ENCODE measurements around the gene GEMIN7. TPM values are rescaled to one million over a fixed set of nuclear protein-coding genes. Genes with fewer than 3 reads are reported as not detected.

Gene GEMIN7
- total RNA-seq, 1 experiment from 2014 or later = 46.0 TPM

GRCh38 chr19:45140533-45140932 lies 61.5 kb downstream of the GEMIN7 start:
- Histone ChIP-seq H3K79me1 (ENCODE audit: insufficient read depth, low read depth, low read length, poor library complexity, severe bottlenecking) (no peaks in the 10 kb centered on the region), H3T11ph (ENCODE audit: low read length) (no peak overlapping the region), H3K4me1 (ENCODE audit: insufficient read depth, low read length) (no peaks in the 10 kb centered on the region), H2BK15ac (ENCODE audit: low read depth, low read length) (no peak overlapping the region), H4K5ac (ENCODE audit: insufficient read length, low read depth, low read length) (no peak overlapping the region), H2AK5ac (ENCODE audit: insufficient read length, low read length) (no peak overlapping the region), H2BK5ac (ENCODE audit: insufficient read length, low read length) (no peak overlapping the region), H3K56ac (ENCODE audit: insufficient read length, low read depth, low read length) (no peak overlapping the region), H2BK120ac (ENCODE audit: low read depth, low read length, poor library complexity, severe bottlenecking) (no peak overlapping the region), H4K91ac (ENCODE audit: insufficient read length, low read depth, low read length) (no peak overlapping the region), H3K9me3 (ENCODE audit: control insufficient read depth, low read depth, low read length) (no peaks in the 10 kb centered on the region), H3K27me3 (ENCODE audit: insufficient read depth, low read length) (no peaks in the 10 kb centered on the region), H2AFZ (ENCODE audit: low read length) (no peak overlapping the region), H3K4me2 (ENCODE audit: insufficient read depth, insufficient read length, low read length) (no peak overlapping the region), H2BK20ac (ENCODE audit: low read depth, low read length, poor library complexity, severe bottlenecking) (no peak overlapping the region), H3K9ac (ENCODE audit: extremely low read depth, insufficient read length, low read length) (no peak overlapping the region), H2BK12ac (ENCODE audit: insufficient read length, low read depth, low read length) (no peak overlapping the region), H3K18ac (ENCODE audit: insufficient read length, low read depth, low read length) (no peak overlapping the region), H3K14ac (ENCODE audit: insufficient read depth, low read length) (no peak overlapping the region; the same call in 1 of the 2 replicates), H4K8ac (replicated peaks; ENCODE audit: insufficient read length, low read depth, low read length) (no peak overlapping the region), H3K23me2 (ENCODE audit: insufficient read length, low read depth, low read length, poor library complexity, severe bottlenecking) (no peaks in the 10 kb centered on the region), H3K27ac (ENCODE audit: insufficient read length, low read depth, low read length) (no peak overlapping the region), H3K4ac (ENCODE audit: low read depth, low read length) (no peak overlapping the region), H3K23ac (ENCODE audit: insufficient read length, low read depth, low read length) (no peak overlapping the region), H4K20me1 (ENCODE audit: control insufficient read depth, insufficient read depth, insufficient read length) (no peaks in the 10 kb centered on the region), H3K79me2 (ENCODE audit: insufficient read depth, low read length) (no peaks in the 10 kb centered on the region)
- H3K27me3 Mint-ChIP-seq (ENCODE audit: low read depth) = no peaks in the 10 kb centered on the region
- no peak overlapping the region for H3K4me3 Mint-ChIP-seq
- no peaks in the 10 kb centered on the region for H3K9me3 Mint-ChIP-seq
- TF ChIP-seq CTCF (conservative IDR thresholded peaks at IDR 0.05) = no peak
- peaks cover 10 to 27% (median 25%) of the 10 kb centered on the region in 3 experiments; a peak in 6 of 7 replicates for H3K36me3 Mint-ChIP-seq (ENCODE audit: insufficient read depth in 1 of 3, low read depth in 3 of 3)
- no CpG with 5 or more reads among the region's 11 CpGs for WGBS (ENCODE audit: extremely low coverage, insufficient read length, low lambda C conversion rate)
- H3K4me1 Mint-ChIP-seq = peaks cover 23 to 24% of the 10 kb centered on the region in 2 experiments
- DNase-seq = no peak
- H3K27ac Mint-ChIP-seq = peak overlapping the region in 1 of 3 experiments; percentile 90; a peak in 1 of 7 replicates

Other genes starting within 250 kb of the GEMIN7 start
- 175 and 176 TPM in 2 replicates for gene NECTIN2, start 233.0 kb upstream of the GEMIN7 start, total RNA-seq (2021)
- 180 and 190 TPM in 2 replicates for gene TOMM40, start 188.0 kb upstream of the GEMIN7 start, total RNA-seq (2021)
- gene APOE, start 173.5 kb upstream of the GEMIN7 start, total RNA-seq (2021) = 530 and 547 TPM in 2 replicates
- 77.0 and 78.1 TPM in 2 replicates for gene APOC1, start 164.7 kb upstream of the GEMIN7 start, total RNA-seq (2021)
- gene APOC4, start 137.0 kb upstream of the GEMIN7 start, total RNA-seq (2021) = not detected in 2 replicates
- not detected in 2 replicates for gene APOC2, start 133.2 kb upstream of the GEMIN7 start, total RNA-seq (2021)
- gene CLPTM1, start 123.9 kb upstream of the GEMIN7 start, total RNA-seq (2021) = 82.0 and 83.9 TPM in 2 replicates
- gene RELB, start 77.8 kb upstream of the GEMIN7 start, total RNA-seq (2021) = 13.7 and 14.3 TPM in 2 replicates
- 87.0 and 87.1 TPM in 2 replicates for gene CLASRP, start 40.2 kb upstream of the GEMIN7 start, total RNA-seq (2021)
- 14.3 and 14.8 TPM in 2 replicates for gene ZNF296, start 2.8 kb upstream of the GEMIN7 start, total RNA-seq (2021)
- gene PPP1R37, start 13.9 kb downstream of the GEMIN7 start, total RNA-seq (2021) = 29.9 and 33.6 TPM in 2 replicates
- gene NKPD1, start 81.7 kb downstream of the GEMIN7 start, total RNA-seq (2021) = 0.17 and 0.46 TPM in 2 replicates
- gene TRAPPC6A, start 99.0 kb downstream of the GEMIN7 start, total RNA-seq (2021) = 57.8 and 59.9 TPM in 2 replicates
- 9.2 and 12.2 TPM in 2 replicates for gene BLOC1S3, start 99.5 kb downstream of the GEMIN7 start, total RNA-seq (2021)
- gene EXOC3L2, start 166.1 kb downstream of the GEMIN7 start, total RNA-seq (2021) = 0.61 TPM in 2 replicates
- 44.7 and 46.8 TPM in 2 replicates for gene MARK4, start 172.0 kb downstream of the GEMIN7 start, total RNA-seq (2021)
- gene CKM, start 243.6 kb downstream of the GEMIN7 start, total RNA-seq (2021) = 0.13 TPM in 1 of 2 replicates, not detected in the other

All from H9 (cell line).